GM13976 (cell line): ENCODE measurements around the gene TMEM184B.

Experiments used
- DNase-seq: peaks from one replicate; pipeline ENCODE4 v3.0.0; 2012; ENCODE audit warnings: low spot score
- in situ Hi-C: fragments of 300-500 bp; cut with MboI; formaldehyde crosslinking; loops from one replicate; pipeline ENCODE4 v1.12.0; 2022; ENCODE audit warnings: low sequenced_read_pairs, mixed read lengths, inconsistent platforms; ENCODE audit not compliant: unreplicated experiment
- TF ChIP-seq, protein P1 (sequence below): IDR thresholded peaks from 2 replicates; pipeline ENCODE4 v1.5.1; 2012; ENCODE audit warnings: borderline replicate concordance, mild to moderate bottlenecking; ENCODE audit not compliant: insufficient read depth; ENCODE audit errors: extremely low read depth, missing control alignments, control extremely low read depth

The TMEM184B gene

DNA sequence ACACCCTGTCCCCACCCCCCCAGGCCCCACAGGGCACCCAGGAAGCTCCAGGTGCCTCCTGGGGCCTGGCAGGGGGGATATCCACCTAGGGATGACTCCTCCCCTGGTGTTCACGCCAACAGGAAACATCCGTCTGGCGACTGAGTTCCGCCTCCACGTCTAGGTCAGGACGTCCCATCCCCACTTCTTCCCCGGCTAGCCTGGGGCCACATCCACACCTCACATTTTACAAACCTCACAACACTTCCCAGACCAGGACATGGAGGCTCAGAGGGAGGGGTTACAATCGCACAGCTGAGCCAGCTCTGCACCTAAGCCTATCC lies 50.1 kb downstream of the TMEM184B start:
- DNase-seq: no peak
- TF ChIP-seq, protein P1, sequence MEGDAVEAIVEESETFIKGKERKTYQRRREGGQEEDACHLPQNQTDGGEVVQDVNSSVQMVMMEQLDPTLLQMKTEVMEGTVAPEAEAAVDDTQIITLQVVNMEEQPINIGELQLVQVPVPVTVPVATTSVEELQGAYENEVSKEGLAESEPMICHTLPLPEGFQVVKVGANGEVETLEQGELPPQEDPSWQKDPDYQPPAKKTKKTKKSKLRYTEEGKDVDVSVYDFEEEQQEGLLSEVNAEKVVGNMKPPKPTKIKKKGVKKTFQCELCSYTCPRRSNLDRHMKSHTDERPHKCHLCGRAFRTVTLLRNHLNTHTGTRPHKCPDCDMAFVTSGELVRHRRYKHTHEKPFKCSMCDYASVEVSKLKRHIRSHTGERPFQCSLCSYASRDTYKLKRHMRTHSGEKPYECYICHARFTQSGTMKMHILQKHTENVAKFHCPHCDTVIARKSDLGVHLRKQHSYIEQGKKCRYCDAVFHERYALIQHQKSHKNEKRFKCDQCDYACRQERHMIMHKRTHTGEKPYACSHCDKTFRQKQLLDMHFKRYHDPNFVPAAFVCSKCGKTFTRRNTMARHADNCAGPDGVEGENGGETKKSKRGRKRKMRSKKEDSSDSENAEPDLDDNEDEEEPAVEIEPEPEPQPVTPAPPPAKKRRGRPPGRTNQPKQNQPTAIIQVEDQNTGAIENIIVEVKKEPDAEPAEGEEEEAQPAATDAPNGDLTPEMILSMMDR: no peak
- in situ Hi-C loops: loop anchor here (10.0 kb wide), 1 partner anchor 108 kb away; the partner anchor contains the start of gene BAIAP2L2

DNA sequence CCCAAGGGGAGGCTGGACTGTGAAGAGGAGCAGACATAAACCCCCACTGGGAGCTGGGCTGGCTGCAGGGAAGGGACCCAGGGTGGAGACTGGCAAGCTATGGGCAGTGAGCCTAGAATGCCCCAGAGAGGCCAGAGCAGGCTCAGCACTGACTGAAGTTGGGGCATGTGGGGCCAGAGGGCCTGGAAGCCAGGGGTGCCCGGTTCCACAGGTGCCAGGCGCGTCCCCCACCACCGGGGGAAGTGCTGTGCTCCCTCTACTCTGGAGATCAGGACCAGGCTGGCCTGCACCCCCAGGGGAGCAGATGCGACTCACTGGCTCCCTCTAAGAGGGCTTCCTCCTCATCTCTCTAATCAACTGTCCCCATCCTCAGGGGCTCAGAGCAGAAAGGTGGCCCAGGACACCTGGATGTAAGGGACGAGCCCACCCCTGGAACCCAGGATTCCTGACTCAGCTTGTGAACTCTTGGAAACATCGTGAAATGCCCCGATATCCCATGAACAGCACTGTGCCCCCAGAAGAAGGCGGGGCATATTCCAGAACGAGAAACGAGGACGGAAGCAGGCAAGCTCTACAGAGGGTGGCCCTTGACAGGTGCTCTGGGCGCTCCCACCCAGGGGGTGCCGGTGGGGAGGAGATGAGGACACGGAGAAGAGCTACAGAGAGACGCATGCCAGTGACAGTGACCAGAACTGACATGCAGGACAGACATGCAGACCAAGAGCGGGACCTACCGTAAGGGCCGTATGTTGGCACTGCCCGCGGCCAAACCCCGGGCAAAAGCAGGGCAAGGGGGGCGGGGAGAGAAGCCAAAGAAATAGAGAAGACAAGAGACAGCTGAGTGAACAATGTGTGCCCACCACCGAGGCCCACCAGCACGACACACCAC lies 50.7 kb downstream of the TMEM184B start:
- TF ChIP-seq, protein P1: no peak
- in situ Hi-C loops: loop anchor here (10.0 kb wide), 1 partner anchor 107 kb away; the partner anchor contains the start of gene BAIAP2L2
- no peak for DNase-seq

DNA sequence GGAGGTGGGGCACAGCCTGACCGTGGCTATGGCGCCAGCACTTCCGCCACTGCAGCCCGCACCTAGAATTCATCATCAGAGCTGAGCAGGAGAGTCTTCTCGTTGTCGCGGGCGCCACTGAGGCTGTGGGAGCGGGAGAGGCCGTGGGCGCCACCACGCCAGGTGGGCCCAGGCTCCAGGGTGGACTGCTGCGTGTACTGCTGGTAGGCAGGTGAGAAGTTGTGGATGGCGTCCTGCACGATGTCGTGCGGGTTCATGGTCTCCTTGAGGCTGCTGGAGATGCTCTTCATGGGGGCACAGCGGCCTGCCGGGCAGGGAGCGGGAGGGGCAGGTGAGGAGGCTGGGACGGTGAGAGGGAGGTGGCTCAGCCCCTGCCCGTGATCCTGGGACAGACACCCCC lies 51.4 kb downstream of the TMEM184B start:
- no peak for DNase-seq
- in situ Hi-C loops: loop anchor here (10.0 kb wide), 1 partner anchor 107 kb away; the partner anchor contains the start of gene BAIAP2L2
- TF ChIP-seq, protein P1: no peak

DNA sequence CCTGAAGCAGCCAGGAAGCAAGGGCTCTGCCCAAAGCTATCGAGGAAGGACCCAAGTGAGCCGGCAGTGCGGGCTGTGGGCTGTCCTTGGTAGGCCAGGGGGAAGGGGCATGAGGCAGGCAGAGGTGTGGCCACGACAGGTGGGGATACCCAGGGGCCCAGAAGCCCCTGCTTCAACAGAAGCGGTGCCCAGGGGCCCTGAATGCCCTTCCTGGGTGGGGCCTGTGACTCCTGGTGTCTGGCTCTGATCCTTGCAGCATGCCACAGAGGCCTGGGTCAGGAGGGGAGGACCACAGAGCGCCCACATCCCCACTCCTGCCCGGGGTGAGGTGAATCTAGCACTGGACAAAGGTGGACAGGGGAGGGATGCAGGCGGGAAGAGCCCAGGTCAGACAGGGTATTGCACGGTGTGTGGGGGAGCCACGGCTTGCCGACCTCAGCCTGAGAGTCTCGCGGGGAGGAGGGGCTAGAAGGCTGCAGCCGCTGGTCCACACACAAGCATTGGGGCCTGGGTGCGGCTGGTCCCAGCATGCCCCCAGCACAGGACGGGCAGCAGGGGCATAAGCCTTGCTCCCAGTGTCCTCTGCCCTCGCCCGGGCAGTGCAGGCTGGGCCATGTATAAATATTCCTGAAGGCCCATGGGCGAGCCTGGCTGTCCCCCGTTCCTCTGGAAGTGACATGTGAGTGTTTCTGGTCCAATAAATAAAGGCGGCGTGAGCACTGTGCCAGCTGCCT lies 52.0 kb downstream of the TMEM184B start:
- in situ Hi-C loops: loop anchor here (10.0 kb wide), 1 partner anchor 106 kb away; the partner anchor contains the start of gene BAIAP2L2
- DNase-seq: no peak
- TF ChIP-seq, protein P1: no peak

DNA sequence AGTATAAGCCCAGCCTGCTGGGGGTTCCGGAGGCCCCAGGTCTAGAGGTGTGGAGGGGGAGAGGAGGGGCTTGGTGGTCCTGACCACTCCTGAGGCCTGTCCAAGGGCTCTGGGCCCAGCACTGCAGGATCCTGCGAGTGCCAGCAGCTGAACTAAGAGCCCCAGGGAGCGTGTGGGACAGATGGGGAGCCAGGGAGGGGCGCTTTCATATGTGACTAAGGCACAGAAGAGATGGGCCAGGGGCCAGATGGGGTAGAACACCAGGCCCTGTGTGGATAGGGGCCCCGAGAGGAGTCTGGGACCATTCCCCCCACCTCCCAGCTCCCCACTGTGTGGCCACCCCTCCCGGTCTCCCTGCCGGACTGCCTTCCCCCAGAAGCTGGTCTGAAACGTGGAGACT lies 52.6 kb downstream of the TMEM184B start:
- DNase-seq: no peak
- in situ Hi-C loops: loop anchor here (10.0 kb wide), 1 partner anchor 105 kb away; the partner anchor contains the start of gene BAIAP2L2

DNA sequence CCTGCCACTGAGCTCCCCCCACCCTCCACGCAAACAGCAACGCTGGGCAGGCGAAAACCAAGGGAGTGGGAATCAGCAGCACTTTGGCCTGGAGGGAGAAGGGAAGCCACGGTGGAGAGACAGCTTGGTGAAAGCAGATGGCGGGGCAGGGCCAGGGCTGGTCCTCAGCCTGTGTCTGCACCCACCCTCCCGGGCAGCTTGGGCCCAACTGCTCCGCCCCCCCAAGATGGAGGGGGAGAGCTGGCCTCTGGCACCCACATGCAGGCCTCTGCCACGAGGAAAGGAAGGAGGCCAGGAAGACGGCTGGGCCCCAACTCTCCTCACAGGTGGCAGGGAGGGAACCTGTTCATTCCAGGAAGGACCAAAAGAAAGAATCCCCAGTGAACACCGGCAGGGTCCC lies 53.2 kb downstream of the TMEM184B start:
- TF ChIP-seq, protein P1: no peak
- no peak for DNase-seq
- in situ Hi-C loops: loop anchor here (10.0 kb wide), 1 partner anchor 105 kb away; the partner anchor contains the start of gene BAIAP2L2

More for the DNA sequence above, 52.6 kb downstream of the TMEM184B start:
- TF ChIP-seq, protein P1: no peak
